DOHH2 (cell line): ENCODE measurements around the gene CD2AP.

ENCODE experiments used
- H3F3A ChIP-seq: fragments of 200-600 bp; sonication (generic), shearing (Covaris generic); 2 replicates; pipeline ENCODE4 v1.6.0; 2016; ENCODE audit warnings: antibody characterized with exemption, mild to moderate bottlenecking; ENCODE audit not compliant: control insufficient read depth, insufficient read depth
- H3K27ac ChIP-seq: fragments of 200-600 bp; sonication (generic); 2 replicates; pipeline ENCODE4 v1.5.1; 2014; ENCODE audit warnings: low read depth, mild to moderate bottlenecking, low read length, moderate library complexity
- H3K27me3 ChIP-seq: fragments of 200-600 bp; sonication (generic); 2 replicates; pipeline ENCODE4 v1.6.1; 2014; ENCODE audit warnings: mild to moderate bottlenecking, low read length, mixed read lengths; ENCODE audit not compliant: control insufficient read depth
- H3K36me3 ChIP-seq: fragments of 200-600 bp; sonication (generic); 2 replicates; pipeline ENCODE4 v1.6.1; 2014; ENCODE audit warnings: mild to moderate bottlenecking, low read length, moderate library complexity, mixed read lengths; ENCODE audit not compliant: control insufficient read depth
- H3K4me1 ChIP-seq: fragments of 200-600 bp; sonication (generic); 2 replicates; pipeline ENCODE4 v1.6.1; 2014; ENCODE audit warnings: mild to moderate bottlenecking, low read length, mixed read lengths; ENCODE audit not compliant: control insufficient read depth
- H3K4me2 ChIP-seq: fragments of 200-600 bp; sonication (generic); 2 replicates; pipeline ENCODE4 v1.6.0; 2014; ENCODE audit warnings: mild to moderate bottlenecking, low read length, moderate library complexity
- H3K4me3 ChIP-seq: fragments of 200-600 bp; sonication (generic); 2 replicates; pipeline ENCODE4 v1.5.1; 2014; ENCODE audit warnings: mild to moderate bottlenecking, low read length, mixed read lengths
- H3K79me2 ChIP-seq: fragments of 200-600 bp; sonication (generic); 2 replicates; pipeline ENCODE4 v1.6.1; 2014; ENCODE audit warnings: mild to moderate bottlenecking, low read length, mixed read lengths; ENCODE audit not compliant: control insufficient read depth
- H3K9me2 ChIP-seq: fragments of 200-600 bp; sonication (generic); replicated peaks from 2 replicates; pipeline ENCODE4 v1.6.1; 2014; ENCODE audit warnings: mild to moderate bottlenecking, low read length, mixed read lengths; ENCODE audit not compliant: control insufficient read depth
- H3K9me3 ChIP-seq: fragments of 200-600 bp; sonication (generic); 2 replicates; pipeline ENCODE4 v1.6.1; 2014; ENCODE audit warnings: antibody characterized with exemption, low read length, mixed read lengths; ENCODE audit not compliant: control insufficient read depth, insufficient read depth
- H4K20me1 ChIP-seq: fragments of 200-600 bp; sonication (generic); 2 replicates; pipeline ENCODE4 v1.6.0; 2014; ENCODE audit warnings: low read depth, mild to moderate bottlenecking, antibody characterized with exemption, low read length, moderate library complexity; ENCODE audit not compliant: control insufficient read depth, insufficient read depth
- CTCF ChIP-seq: fragments of 200-600 bp; sonication (generic); IDR thresholded peaks from one replicate; pipeline ENCODE4 v1.5.1; 2014; ENCODE audit warnings: antibody characterized with exemption, mild to moderate bottlenecking, low read depth, low read length; ENCODE audit not compliant: poor library complexity, severe bottlenecking
- EZH2phosphoT487 ChIP-seq: fragments of 200-600 bp; sonication (generic); IDR thresholded peaks from 2 replicates; pipeline ENCODE4 v1.6.1; 2017; ENCODE audit warnings: borderline replicate concordance, mild to moderate bottlenecking, antibody characterized with exemption, low read length, moderate library complexity, mixed read lengths

The CD2AP gene

GRCh38 chr6:47495954-47496545, 18.5 kb downstream of the CD2AP start:
- Histone ChIP-seq H3K27me3 (no peaks in the 10 kb centered on the region), H3K9me3 (no peaks in the 10 kb centered on the region), H3K79me2 (peaks cover 100% of the 10 kb centered on the region), H3K27ac (no peak overlapping the region), H3K36me3 (peaks cover 5% of the 10 kb centered on the region; the same call in 1 of the 2 replicates), H4K20me1 (peaks cover 23% of the 10 kb centered on the region; the same call in 1 of the 2 replicates), H3K4me1 (no peaks in the 10 kb centered on the region), H3K4me2 (no peak overlapping the region), H3K4me3 (no peak overlapping the region), H3F3A (no peaks in the 10 kb centered on the region), H3K9me2 (no peaks in the 10 kb centered on the region)
- no peak for TF ChIP-seq CTCF
- TF ChIP-seq EZH2phosphoT487: no peak

- Histone ChIP-seq H3K27me3 (no peaks in the 10 kb centered on the region), H3K4me2 (no peak overlapping the region), H3K79me2 (peaks cover 100% of the 10 kb centered on the region), H3K9me3 (no peaks in the 10 kb centered on the region), H3K4me1 (no peaks in the 10 kb centered on the region), H3K27ac (no peak overlapping the region), H4K20me1 (peaks cover 20% of the 10 kb centered on the region; the same call in 1 of the 2 replicates), H3K9me2 (no peaks in the 10 kb centered on the region), H3K36me3 (peaks cover 5% of the 10 kb centered on the region; the same call in 1 of the 2 replicates), H3K4me3 (no peak overlapping the region), H3F3A (no peaks in the 10 kb centered on the region)
- TF ChIP-seq CTCF (no peak), EZH2phosphoT487 (no peak)
Observed at GRCh38 chr6:47496935-47497579, 19.5 kb downstream of the CD2AP start.

- peaks cover 3% of the 10 kb centered on the region; the same call in 1 of the 2 replicates for H3F3A ChIP-seq
- TF ChIP-seq CTCF: no peak
- no peak for TF ChIP-seq EZH2phosphoT487
- H3K4me3 ChIP-seq: no peak overlapping the region
- no peak overlapping the region for H3K4me2 ChIP-seq
- H3K27me3 ChIP-seq: no peaks in the 10 kb centered on the region
- H3K79me2 ChIP-seq: peaks cover 80% of the 10 kb centered on the region
- no peaks in the 10 kb centered on the region for H3K9me2 ChIP-seq
- H4K20me1 ChIP-seq: peaks cover 5% of the 10 kb centered on the region; the same call in 1 of the 2 replicates
- H3K27ac ChIP-seq: no peak overlapping the region
- peaks cover 31% of the 10 kb centered on the region for H3K36me3 ChIP-seq
- H3K4me1 ChIP-seq: no peaks in the 10 kb centered on the region
- no peaks in the 10 kb centered on the region for H3K9me3 ChIP-seq
Observed at GRCh38 chr6:47502920-47503319, 25.3 kb downstream of the CD2AP start.
